ENCODE results near the gene USP8.

DNA sequence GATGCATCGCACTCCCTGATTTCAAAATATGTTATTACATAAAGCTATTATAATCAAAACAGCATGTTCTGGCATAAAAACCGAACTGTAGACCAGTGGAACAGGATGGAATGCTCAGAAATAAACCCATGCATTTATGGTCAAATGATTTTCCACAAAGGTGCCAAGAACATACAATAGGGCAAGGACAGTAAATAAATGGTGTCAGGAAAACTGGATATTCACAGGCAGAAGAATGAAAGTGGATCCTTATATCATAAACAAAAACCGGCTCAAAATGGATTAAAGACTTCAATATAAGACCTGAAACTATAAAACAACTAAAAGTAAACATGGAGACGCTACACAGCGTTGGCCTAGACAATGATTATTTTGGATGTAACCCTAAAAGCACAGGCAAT is 99.6 kb downstream of the USP8 start:
- no peak for TF ChIP-seq POLR2A (IDR thresholded peaks at IDR 0.05)
- TF ChIP-seq, protein P1, sequence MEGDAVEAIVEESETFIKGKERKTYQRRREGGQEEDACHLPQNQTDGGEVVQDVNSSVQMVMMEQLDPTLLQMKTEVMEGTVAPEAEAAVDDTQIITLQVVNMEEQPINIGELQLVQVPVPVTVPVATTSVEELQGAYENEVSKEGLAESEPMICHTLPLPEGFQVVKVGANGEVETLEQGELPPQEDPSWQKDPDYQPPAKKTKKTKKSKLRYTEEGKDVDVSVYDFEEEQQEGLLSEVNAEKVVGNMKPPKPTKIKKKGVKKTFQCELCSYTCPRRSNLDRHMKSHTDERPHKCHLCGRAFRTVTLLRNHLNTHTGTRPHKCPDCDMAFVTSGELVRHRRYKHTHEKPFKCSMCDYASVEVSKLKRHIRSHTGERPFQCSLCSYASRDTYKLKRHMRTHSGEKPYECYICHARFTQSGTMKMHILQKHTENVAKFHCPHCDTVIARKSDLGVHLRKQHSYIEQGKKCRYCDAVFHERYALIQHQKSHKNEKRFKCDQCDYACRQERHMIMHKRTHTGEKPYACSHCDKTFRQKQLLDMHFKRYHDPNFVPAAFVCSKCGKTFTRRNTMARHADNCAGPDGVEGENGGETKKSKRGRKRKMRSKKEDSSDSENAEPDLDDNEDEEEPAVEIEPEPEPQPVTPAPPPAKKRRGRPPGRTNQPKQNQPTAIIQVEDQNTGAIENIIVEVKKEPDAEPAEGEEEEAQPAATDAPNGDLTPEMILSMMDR (IDR thresholded peaks at IDR 0.05 in 4 of 5, conservative IDR thresholded peaks at IDR 0.05 in 1 of 5): no peak

Data from gastrocnemius medialis (tissue), 4 donors.